CD4-positive, alpha-beta T cell treated with Interferon alpha-2 for 1 hour (primary cell): ENCODE measurements around the gene ANO1.
"Not testable (repeated sequence)": the region's sequence is repeated elsewhere in the genome, so short reads cannot be mapped to it uniquely, and the experiment has no call there.

Experiments used
- DNase-seq, 2 donors: peaks; one replicate each; pipeline ENCODE4 v3.0.0-alpha.2; 2020 to 2022

ANO1 gene

GRCh38 chr11:70078095-70078780 lies at the start of gene ANO1:
ANO1 (plus strand) TSS chr11:70078317; CDS start chr11:70078607, 290 bp downstream.
- DNase-seq: no peak

DNA sequence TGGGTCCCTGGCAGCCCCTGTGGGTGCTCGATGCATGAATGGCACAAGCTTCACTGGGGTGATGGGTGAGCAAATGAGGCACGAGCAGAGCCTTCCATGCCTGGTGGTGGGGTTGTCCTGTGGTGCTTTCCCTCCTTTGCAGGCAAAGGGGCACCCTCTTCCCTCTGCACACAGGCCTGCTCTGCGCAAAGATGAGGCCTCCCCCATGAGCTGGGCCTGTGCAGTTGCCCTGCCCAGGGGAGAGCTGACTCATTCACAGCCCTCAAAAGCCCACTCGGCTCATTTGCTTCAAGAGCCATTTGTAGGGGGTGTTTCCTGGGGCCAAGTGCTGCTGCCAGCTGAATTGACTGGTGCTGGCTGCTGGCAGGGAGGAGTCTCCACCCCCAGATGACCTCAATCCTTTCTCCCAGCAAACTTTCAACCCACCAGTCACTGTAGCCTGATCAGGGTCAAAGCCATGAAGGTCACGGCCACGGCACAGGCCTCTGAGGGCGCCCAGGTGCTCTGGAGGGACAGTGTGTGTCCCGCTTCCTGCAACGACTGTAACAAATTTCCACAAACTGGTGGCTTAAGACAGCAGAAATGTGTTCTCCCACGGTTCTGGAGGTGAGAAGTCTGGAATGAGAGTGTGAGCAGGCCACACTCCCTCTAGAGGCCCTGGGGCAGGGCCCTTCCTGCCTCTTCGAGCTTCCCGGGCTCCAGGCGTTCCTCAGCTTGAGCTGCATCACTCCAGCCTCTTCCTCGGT lies 48.8 kb upstream of the ANO1 start:
- no peak for DNase-seq

DNA sequence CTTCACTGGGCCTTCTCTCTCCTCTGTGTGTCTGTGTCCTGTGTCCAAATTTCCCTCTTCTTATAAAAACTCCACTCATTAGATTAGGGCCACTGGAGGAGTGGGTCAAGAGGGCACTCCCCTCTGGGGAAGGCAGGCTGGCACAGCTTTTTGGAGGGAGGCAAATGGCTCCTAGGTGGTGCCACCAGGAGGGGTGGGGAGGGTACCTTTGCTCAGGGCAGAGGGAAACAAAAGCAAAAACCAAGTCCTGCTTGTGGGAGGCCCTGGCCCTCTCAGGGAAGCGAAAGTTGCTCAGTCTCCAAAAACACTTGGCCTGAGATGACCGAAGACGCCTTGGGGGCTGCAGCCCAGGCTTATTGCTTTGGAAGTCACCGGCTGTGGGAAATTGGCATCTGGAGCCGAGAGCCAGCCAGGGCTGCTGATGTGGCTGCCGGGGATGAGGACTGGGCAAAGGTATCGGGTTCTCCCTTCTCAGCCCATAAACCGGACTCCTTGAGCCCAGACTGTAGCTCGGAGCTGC lies 48.2 kb upstream of the ANO1 start:
- no peak for DNase-seq

- no peak for DNase-seq
Observed at GRCh38 chr11:70030412-70030811, 47.7 kb upstream of the ANO1 start.

DNA sequence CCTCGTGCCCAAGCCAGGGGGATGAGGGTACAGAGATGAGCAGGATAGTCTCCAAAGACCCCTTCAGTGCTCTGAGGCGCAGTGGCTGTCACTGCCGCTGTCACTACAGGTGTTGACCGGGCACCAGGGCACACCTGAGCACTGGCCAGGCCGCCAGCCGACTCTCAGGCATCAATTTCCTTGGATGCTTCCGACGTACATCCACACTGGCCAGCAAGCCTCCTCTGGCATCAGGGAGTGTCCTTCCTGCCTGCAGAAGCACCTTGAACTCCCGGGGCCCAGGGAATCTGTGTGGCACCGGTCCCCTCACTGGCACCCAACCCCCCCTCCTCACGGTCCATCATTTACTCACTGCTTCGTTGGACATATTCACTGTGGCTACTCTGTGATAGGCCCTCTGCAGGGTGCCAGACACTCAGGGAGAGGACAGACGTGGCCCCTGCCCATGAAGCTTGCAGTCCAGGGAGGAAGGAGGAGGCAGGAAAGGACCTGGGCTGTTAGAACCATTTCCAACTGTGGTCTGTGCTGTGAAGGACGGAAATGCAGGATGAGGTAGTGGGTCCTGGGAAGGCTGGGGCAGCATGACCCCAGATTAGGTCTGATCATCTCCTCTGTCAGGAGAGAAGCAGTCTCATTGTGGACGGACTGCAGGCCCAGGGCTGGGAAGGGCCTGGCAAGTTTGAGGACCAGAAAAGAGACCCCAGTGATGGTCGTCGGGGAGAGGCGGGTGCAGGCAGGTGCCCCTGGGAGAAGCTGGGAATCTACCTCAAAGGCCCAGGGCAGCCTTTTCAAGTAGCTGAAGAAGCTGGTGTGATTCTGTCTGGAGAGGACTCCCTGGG lies 46.3 kb upstream of the ANO1 start:
- DNase-seq: no peak

- DNase-seq: no peak
Observed at GRCh38 chr11:70032470-70032795, 45.7 kb upstream of the ANO1 start.

DNA sequence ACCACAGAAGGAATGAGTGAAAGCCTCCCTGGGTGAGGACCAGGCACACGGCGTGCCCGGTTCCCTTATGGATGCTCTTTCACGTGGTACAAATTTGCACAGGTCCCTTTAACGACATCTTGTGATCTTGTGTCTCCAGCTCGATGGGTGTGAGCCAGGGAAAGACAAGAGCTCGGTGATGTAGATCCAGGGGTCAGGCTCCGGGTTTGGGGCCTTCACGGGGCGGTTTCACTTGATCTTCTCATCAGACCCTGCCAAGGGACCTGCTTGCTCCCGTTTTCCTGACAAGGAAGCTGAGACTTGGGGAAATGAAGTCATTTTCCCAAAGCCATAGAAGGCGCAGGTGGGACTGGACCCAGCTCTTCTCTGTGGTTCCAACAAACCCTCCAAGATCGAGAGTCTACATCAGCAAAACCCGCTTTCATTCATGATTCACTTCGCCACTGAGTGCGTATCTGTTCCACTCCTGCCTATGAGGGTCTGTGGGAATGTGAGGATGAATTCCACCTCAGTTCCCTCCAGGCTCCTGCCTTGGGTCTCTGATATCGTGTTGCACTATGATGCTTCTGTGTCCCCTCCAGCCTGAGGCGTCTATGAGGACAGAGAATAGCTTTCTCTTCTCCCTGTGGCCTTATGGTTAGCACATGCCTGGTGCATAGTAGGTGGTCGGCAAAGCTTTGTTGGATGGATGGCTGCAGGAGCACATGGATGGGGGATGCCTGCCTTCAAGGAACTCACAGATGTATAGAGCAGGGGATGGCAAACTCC lies 45.0 kb upstream of the ANO1 start:
- DNase-seq: no peak

DNA sequence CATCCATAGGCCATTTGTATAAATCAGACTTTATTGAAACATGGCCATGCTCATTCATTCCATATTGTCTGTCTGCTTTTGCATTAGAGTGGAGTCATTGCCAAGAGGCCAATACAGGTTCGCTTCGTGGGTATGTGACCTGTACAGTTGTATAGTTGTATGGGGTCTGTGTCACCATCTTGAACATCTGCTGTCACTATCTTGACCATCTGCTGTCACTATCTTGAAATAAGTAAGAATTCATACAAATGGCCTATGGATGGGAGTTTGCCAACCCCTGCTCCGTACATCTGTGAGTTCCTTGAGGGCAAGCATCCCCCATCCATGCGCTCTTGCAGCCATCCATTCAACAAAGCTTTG lies 44.4 kb upstream of the ANO1 start:
- no peak for DNase-seq

GRCh38 chr11:70034740-70035365 lies 43.3 kb upstream of the ANO1 start:
- DNase-seq: no peak

DNA sequence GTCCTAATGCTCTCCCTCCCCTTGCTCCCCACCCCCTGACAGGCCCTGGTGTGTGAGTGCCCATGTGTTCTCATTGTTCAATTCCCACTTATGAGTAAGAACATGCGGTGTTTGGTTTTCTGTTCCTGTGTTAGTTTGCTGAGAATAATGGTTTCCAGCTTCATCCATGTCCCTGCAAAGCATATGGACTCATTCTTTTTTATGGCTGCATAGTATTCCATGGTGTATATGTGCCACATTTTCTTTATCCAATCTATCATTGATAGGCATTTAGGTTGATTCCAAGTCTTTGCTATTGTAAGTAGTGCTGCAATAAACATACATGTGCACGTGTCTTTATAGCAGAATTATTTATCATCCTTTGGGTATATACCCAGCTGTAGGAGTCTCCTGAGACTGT lies 42.5 kb upstream of the ANO1 start:
- not testable (repeated sequence) for DNase-seq

GRCh38 chr11:70036971-70037882 lies 40.9 kb upstream of the ANO1 start:
- DNase-seq: no peak

DNA sequence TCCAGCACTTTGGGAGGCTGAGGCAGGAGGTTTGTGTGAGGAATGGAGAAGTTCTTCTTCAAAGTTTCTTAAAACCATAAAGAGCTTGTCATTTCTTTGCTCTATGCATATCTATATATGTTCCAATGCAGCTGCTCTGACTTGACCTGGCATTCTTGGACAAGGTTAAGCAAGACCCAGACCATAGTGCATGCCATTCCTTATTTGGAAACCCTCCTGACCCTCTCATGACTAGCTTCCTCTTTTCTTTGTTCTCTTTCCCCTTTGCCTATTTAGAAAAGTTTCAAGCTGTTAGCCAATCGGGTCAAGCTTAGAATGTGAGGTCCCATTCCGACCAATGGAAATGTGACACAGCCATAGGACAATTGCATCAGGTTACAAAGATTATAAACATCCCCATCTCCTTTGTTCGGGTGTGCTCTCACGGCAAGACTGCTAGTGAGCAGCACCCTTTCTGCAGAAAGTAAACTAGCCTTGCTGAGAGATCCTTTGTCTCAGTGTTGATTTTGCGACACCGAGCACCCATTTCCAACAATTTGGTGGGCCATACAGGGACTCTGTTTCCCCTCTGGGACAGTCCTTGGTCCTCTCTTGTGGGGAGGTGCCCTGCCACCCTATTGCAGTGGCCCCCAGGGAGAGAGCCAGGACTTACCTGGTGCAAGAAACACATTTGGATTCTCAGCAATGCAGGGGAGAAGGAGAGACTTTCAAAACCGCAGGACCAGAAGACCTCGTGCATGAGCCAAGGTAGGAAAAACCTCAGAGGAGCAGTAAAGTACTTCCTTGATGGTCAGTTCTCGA lies 39.9 kb upstream of the ANO1 start:
- no peak for DNase-seq

DNA sequence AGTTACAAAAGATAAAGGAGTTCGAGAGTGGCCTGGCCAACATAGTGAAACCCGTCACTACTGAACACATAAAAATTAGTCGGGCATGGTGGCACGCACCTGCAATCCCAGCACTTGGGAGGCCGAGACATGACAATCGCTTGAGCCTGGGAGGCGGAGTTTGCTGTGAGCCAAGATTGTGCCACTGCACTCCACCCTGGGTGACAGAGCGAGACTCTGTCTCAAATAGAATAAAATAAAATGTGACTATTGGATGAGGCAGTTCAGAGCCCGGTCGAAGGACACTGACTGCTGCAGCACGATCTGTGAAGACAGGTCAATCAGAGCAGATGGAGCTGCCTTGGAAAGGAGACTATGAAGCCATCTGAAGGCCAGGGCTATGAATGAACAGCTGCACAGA lies 37.7 kb upstream of the ANO1 start:
- no peak for DNase-seq

DNA sequence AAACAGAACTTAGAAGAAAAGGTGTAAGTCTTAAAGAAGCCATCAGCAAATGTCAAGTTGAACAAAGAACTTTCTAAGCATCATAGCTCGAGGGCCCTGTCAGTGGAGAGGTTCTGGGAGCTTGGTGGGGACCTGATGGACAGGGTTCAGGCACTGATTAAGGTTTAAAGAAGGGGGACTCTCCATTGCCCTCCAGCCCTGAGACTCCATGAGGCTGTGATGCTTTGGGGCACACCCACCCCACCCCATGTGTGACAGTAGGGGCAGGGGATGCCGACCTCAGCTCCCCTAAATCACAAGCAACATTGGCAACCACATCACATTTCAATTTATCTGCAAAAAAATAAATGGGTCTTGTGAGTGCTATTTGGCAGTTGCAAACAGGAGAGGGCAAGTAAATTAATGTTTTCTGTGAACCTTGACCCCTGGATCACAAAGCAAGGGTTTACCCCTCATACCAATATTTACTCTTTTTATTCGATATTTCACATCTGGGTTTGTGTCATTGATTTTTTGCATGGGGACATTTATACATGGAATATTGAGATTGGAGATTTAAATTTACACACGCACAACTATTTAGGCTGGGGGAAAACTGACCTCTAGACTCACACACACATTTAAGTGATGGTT lies 37.1 kb upstream of the ANO1 start:
- DNase-seq: no peak

GRCh38 chr11:70043482-70043881 lies 34.6 kb upstream of the ANO1 start:
- no peak for DNase-seq

DNA sequence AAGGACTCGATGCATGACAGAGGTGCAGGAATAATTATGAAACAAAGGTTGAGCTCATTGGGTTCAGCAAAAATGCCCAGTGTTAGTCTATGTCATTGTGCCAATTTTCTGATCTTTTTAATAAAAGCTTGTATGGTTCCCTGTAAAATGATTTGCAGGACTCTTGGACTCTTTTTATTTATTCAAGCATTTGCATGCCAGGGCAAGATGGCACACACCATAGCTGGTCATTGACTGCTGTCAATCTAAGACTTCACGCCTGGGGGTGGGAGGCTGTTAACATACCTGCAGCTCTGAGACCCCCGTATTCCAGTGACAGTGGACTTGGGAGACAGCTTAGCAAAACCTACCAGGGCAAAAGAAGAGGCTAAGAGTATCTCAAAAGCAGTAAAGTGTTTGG lies 32.0 kb upstream of the ANO1 start:
- DNase-seq: no peak

DNA sequence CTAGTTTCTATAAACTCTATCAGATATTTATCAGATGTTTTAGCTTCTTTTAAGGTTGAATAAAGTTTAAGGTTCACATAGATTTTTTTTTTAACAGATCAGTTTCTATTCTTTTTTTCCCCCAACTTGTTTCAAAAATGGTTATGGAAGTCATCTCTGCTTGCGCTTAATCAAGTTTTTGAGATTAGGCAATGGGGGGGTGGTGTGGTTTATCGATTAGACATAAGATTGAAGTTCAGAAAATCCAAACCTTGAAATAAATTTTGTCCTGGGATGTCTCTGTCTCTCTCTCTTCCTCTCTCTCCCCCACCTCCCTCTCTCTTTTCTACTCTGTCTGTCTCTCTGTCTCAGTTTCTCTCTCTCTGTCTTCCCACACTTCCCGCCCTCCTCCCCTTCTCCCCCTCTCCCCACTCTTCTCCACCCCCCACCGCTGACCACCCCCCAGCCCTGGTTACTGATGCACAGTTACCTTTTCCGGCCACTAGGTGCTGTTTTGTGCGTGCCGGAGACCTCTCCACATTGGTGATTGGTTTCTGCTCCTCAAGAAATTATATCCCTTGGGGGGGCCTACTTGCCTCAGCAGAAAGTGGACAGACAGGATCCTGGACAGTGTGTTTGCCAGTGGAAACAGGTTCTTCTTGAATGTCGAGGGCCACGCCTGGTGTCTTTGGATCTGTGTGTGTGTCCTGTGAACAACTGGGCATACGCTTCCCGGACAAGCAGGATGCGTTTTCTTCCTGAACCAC lies 29.7 kb upstream of the ANO1 start:
- no peak for DNase-seq

DNA sequence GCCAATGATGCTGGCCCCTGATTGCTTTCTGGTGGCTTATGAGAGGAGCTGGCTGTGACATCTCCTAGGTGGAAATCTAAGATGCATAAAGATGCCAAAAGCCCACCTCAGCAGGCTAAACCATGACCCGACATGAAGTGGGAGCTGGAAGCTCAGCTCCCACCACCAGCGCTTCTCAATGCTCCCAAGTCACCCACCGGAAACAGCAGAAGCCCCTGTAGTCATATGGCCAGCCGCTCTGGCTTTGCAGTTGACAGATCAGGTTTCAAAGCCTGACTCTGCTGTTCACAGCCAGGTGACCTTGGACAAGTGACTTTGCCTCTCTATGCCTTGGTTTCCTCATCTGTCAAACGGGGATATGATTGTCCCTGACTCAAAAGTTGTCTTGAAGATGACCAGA lies 29.1 kb upstream of the ANO1 start:
- DNase-seq: no peak

DNA sequence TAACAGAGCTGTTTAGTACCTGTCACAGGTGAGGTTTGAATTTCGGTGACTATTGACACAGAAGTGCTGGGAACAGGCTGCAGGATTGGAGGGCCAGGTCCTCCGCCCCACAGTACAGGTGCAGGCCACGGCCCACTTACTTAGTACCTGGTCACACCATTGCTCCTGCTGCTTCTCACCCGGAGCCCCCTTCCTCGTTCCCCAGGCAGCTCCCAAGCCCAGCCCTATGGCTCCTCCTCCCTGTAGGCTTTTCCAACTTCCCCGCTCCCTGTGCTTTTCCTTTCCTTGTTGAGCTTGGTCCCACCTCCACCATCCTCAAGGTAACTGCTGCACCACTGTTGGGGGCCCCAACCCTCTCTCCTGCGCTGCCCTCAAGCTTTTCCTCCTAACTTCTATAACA lies 27.9 kb upstream of the ANO1 start:
- DNase-seq: no peak
